GM20431 (cell line): Measurements from ENCODE around the gene TCIRG1.
"Not testable (repeated sequence)": the region's sequence is repeated elsewhere in the genome, so short reads cannot be mapped to it uniquely, and the experiment has no call there.

Source experiments
- in situ Hi-C: fragments of 300-500 bp; cut with MseI, MboI; formaldehyde crosslinking; loops from one replicate; pipeline ENCODE4 v1.15.0; 2020; ENCODE audit warnings: low sequenced_read_pairs; ENCODE audit not compliant: unreplicated experiment

Gene TCIRG1

DNA sequence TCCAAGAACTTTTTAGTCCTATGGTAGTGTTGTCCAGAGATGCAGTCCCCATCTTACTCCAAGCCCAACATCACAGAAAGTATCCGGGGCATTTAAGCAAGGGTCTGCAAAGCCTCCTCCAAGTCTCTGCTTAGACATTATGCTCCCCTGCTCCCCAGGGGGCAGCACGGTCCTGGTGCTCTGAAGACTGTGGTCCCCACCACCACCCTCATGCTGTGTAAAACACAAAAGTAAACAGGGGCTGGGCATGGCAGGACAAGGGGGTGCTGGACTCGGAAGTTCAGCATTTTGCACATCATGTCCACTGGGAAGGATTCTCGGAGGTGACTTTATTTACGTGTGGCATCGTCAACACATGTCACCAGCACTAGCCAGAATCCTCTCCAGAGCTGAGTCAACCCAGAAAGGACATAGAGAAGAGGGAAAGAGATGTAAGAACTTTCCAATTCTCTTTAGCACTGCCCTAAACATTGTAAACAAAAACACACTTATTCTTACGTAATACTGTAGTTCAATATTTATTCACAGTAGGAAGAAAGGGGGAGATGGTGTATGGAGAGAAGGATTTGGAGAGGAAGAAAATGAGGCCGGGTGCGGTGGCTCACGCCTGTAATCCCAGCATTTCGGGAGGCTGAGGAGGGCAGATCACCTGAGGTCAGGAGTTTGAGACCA is 37.7 kb downstream of the TCIRG1 start:
- in situ Hi-C loops: no loop called here

DNA sequence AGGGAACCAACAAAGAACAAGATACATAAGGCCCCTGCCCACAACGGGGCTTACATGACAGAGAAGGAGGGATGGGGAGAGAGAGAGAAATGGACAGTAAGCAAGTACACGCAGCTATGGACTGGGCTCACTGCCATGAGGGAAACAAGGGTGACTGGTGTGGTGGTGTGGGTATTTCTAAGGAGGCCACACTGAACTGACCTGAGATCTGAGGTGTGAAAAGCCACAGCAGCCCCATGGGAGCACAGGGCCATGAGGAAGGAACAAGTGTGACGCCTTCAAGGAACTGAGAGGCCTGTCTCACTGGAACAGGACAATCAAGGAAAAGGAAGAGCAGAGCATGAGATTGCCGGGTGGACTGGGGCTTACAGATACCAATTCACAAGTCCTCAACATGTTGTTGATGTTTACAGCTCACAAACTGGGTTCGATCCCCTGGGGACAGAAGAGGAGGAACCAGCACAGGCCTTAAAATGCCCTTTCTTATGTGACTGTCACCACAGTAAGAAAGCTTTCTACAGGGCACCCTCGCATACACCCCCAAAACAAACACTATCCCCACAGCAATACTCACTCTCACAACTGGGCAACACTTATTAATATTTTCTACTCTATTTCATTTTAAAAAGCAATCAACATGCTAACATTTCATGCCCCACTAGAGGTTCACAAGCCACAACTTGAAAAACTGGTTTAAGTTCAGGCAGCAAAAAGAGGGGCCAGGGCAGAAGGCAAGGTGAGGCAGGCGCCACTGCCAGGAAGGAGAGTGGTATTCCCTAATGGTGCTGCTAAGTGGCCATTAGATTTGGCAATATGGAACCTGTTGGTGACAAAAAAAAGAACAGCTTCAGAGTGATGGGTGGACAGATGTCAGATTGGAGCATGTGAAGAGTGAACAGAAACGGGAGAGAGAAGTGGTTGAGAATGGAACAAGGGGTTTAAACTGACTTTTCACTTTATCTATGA is 39.1 kb downstream of the TCIRG1 start:
- in situ Hi-C loops: no loop called here

DNA sequence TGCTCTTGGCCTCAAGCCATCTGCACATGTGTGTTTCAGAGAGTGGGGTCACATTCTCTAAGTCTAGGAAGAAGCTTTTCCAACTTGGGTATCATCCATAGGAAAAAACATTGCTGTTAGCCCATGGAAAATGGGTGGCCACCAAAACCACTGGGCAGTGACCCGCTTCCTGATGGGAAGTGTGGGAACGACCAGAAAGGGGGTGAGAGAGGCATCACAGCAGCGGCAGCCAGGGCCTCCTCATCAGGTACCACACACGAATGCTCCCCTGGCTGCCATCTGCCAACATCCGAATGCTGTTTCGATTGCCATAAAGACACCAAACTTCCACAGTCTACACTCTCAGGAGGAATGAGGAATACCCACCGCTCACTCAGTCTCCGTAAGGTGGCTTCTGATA is 42.0 kb downstream of the TCIRG1 start:
- in situ Hi-C loops: no loop called here

DNA sequence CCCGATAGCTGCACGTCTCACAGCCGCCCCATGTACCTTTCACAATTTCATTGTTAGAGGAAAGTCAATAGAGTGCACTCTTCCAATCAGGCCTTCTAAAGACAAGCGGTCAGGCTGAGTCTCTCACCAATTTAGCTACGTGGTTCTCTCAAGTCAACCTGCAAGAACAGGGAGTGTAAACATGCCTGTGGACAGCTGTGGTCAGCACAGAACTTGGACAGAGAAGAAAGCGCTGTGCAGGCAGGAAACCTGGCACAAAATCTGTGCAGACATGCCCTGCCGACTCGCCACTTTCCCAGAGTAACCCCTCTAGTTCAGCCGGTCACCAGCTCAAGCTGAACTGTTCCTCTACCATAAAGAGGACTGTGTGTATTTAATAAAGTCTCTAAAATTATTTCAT is 42.9 kb downstream of the TCIRG1 start:
- in situ Hi-C loops: no loop called here

DNA sequence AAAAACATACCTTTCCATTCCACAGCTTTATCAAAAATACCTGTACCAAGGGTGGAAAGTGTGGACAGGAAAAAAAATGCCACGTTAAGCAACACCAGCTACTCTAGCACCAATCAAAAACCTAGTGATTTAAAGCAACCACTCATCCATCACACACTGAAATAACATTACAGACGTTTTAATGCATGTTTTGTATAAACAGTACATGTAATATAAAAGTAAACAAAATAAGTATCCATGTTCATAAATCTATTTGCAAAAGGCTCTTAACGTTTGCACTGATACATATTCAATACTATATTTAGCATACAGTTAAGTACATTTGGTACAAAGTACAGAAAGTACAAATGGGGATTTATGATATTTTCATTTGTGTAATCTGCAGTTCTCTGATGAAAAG is 43.7 kb downstream of the TCIRG1 start:
- in situ Hi-C loops: no loop called here

DNA sequence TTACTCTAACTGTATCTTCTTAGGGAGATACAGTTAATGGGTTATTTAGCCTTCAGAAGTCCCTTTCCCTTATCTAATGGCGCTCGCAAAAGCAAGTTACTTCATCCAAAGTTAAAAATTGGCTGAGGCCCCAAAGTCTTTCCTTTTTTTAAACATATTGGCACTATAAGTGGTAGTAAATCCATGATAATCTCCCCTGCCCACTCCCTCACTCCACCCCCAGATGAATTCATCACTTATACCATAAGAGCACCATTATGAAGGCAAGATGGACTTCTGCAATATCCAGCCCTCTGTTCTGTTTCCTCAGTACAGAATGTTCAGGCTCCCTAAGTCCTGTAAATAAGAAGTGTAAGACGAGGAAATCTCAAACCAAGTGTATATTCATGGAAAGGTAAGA is 44.7 kb downstream of the TCIRG1 start:
- in situ Hi-C loops: no loop called here

DNA sequence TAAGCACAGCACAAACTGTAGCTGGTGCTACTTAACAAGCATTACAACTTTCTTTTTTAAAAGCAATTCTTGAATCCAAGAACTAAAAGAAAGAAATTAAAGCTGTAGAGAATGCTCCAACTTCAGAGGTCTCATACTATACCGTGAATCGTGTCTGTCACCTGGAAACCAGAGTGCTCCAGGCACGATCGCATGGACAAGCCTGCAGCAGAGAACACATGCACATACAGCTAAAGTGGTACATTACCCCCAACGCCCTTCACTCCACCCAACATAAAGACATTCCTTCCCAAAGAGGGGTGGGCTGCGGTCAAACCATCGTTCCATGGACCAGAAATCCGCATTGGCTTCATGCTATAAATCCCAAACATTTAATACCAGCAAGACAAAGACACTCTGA is 50.9 kb downstream of the TCIRG1 start:
- in situ Hi-C loops: no loop called here

DNA sequence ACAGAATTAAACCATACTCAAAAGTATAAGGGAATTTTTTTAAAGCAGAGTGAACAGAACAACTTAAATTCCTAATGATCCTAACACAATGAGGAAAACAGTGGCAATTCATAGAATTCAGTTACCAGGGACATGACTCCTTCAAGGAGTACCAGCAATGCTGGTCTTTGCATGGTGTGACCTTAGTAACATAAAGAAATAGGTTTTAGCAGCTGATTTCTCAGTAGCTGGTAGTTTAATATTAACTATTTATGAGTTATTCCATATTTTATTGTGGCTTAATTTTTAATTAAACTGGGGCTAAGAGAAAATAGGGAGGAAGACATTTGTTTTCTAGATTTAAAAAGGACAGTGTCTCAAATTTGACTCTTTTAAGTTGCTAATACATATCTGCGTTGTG is 51.5 kb downstream of the TCIRG1 start:
- in situ Hi-C loops: no loop called here

DNA sequence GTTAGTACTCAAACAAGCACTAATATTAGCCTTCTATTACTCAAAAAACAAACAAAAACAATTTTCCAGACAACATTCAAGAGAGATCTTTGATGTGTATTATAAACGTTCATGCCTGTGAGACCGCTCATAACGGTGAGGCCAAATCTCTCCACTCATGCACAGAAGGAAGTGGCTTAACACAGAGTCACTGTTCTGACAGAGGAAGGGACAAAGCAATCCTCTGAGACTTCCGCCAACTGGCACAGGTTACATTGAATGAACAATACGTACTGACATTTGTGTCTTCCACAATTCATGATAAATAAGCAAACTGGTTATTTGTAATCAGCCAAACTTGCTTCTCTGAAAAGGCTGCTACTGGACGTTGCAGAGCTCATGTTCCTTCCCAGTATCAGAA is 51.9 kb downstream of the TCIRG1 start:
- in situ Hi-C loops: no loop called here

DNA sequence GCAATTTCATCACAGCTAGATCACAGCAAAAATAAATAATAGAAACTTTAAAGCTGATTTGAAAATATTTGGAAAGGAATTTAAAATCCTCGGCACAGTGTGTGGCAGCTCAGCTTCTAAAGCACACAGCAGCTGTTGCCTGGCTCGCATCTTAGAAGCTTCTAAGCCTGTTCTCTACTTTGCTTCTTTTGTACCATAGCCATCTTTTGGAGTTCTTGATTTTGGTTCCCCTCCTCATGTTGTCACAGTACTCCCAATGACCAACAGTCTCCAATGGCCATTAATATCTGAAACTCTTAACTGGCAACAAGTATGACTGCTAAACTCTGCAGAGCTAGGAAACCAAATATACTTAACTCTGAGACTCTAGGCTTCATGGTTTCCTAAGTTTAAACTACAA is 53.6 kb downstream of the TCIRG1 start:
- in situ Hi-C loops: no loop called here

DNA sequence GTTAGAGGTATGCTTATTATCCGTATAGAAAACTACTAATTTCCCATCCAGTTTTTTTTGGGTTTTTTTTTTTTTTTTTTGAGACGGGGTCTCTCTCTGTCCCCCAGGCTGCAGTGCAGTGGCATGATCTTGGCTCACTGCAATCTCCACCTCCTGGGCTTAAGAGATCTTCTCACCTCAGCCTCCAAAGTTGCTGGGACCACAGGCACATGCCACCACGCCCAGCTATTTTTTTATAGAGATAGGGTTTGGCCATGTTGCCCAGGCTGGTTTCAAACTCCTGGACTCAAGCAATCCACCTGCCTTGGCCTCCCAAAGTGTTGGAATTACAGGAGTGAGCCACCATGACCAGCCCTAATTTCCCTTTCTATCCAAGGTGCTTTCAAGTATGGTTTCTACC is 54.1 kb downstream of the TCIRG1 start:
- in situ Hi-C loops: not testable (repeated sequence)

DNA sequence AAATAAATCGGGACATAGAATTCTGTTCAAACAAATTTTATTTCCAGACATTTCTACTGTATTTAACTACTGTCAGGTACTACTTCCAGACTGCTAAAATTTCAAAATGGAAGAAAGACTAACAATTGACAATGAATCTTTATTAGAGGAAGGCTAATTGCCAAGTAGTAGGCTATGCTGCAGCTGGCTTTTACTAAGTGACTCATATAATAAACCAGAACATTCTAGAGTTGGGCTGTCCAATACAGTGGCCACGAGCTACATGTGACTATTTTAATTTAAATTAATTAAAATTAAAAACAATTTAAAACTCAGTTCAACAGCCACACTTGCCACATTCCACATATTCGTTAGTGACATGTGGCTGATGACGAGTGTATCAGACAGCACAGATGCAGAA is 54.7 kb downstream of the TCIRG1 start:
- in situ Hi-C loops: no loop called here

DNA sequence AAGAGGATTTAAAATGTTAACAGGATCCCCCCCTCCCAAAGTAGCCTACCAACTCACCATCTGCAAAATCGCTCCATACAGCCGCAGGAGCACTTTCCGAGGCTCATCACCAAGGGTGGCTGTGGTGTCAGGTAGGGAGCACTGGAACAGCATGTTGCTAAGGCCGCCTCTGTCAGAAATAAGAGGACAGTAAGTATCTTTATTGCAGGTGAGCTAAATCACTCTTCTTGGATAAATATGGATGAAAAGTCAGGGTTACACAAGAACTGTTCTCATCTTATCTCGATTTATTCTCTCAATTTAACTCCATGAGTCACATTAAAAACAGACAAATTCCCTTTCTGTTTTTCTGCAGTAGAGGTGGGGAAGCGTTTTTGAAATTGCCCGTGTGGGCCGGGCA is 58.1 kb downstream of the TCIRG1 start:
- in situ Hi-C loops: no loop called here

DNA sequence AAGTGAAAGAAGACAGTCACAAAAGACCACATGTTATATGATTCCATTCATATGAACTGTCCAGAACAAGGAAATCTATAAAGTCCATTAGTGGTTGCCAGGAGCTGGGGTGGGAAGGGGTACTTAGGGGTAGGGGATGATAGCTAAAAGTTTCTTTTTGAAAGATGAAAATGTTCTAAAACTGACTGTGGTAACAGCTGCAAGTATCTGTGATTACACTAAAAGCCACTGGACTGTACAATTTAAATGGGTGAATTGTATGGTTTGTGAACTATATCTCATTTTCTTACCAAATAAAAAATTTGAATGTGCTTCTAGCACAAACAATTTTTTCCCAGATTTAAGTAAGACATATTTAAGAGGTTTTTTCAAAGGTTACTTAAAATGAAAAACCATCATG is 60.2 kb downstream of the TCIRG1 start:
- in situ Hi-C loops: no loop called here

DNA sequence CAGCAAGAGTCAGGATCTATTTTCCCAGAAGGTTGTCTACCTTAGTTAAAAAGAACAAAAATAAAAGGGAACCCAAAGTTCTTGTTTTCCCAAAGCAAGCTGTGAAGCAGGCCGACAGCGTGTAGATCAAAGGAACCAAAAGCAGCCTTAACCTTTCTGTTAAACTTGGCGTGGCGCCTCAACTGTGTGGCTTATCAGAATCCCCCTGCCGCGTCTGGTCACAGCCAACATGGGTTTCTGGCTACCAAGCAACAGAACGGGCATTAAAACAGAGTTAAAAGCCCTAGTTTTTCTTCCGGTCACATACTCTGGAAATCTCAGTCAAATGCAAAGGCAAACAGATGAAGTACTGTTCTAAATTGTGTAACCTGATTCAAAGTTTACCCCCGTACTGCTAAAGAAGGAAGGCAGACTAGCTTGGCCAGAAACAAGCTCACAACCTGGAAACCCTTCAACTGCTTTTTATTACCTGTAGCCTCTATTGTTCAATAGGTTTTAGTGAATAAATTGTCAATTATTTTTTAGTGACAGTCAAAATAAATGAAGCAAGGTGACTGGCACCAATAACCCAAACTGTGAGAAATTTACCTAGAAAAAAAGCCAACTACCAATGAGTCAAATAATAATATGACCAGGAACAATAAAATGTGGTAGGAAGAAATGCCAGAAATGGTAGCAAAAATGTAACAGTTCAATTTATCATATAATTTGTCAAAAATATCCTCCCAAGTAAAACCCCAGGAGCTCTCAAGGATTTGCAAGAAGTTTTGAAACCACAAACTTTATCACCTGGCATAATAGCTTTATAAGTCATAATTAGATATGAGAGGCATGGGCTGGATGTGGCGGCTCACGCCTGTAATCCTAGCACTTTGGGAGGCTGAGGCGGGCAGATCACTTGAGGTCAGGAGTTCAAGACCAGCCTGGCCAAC is 60.9 kb downstream of the TCIRG1 start:
- in situ Hi-C loops: no loop called here
